Endodermal cell (in vitro differentiated cells): Measurements from ENCODE around the gene SERTAD4. TPM values are rescaled to one million over a fixed set of nuclear protein-coding genes. Genes with fewer than 3 reads are reported as not detected.

Experiments used
- DNase-seq: peaks from one replicate; pipeline ENCODE4 v3.0.0-alpha.2; 2017
- H3K27ac ChIP-seq: 2 replicates; pipeline ENCODE4 v1.5.1; 2013; ENCODE audit warnings: mild to moderate bottlenecking, low read depth, low read length, moderate library complexity
- H3K27me3 ChIP-seq: 2 replicates; pipeline ENCODE4 v1.6.1; 2013; ENCODE audit warnings: mild to moderate bottlenecking, low read length, moderate library complexity; ENCODE audit not compliant: insufficient read depth, control insufficient read depth, poor library complexity, severe bottlenecking
- H3K36me3 ChIP-seq: 2 replicates; pipeline ENCODE4 v1.7.0; 2013; ENCODE audit warnings: mild to moderate bottlenecking, low read length, moderate library complexity; ENCODE audit not compliant: control insufficient read depth, insufficient read depth
- H3K4me1 ChIP-seq: one replicate; pipeline ENCODE4 v1.7.0; 2013; ENCODE audit warnings: low read length; ENCODE audit not compliant: control insufficient read depth, insufficient read depth
- H3K4me3 ChIP-seq: 2 replicates; pipeline ENCODE4 v1.5.1; 2013; ENCODE audit warnings: mild to moderate bottlenecking, low read length, moderate library complexity
- H3K9ac ChIP-seq: 2 replicates; pipeline ENCODE4 v1.6.1; 2013; ENCODE audit warnings: mild to moderate bottlenecking, low read length, moderate library complexity; ENCODE audit not compliant: poor library complexity, severe bottlenecking; ENCODE audit errors: extremely low read depth
- H3K9me3 ChIP-seq: 2 replicates; pipeline ENCODE4 v1.6.1; 2013; ENCODE audit warnings: mild to moderate bottlenecking, low read length, moderate library complexity; ENCODE audit not compliant: control insufficient read depth
- H3K27ac Mint-ChIP-seq: 2 replicates; pipeline ENCODE4 v1.8.0; 2020; ENCODE audit warnings: mixed read lengths
- H3K27me3 Mint-ChIP-seq: 2 replicates; pipeline ENCODE4 v1.8.0; 2021; ENCODE audit warnings: mild to moderate bottlenecking, mixed read lengths; ENCODE audit not compliant: insufficient read depth
- H3K36me3 Mint-ChIP-seq: 2 replicates; pipeline ENCODE4 v1.8.0; 2020; ENCODE audit warnings: low read depth, mixed read lengths
- H3K4me1 Mint-ChIP-seq: 2 replicates; pipeline ENCODE4 v1.8.0; 2020; ENCODE audit warnings: mixed read lengths
- H3K4me3 Mint-ChIP-seq: 2 replicates; pipeline ENCODE4 v1.8.0; 2020; ENCODE audit warnings: mild to moderate bottlenecking, moderate library complexity, mixed read lengths
- H3K9me3 Mint-ChIP-seq: 2 replicates; pipeline ENCODE4 v1.8.0; 2020; ENCODE audit warnings: mild to moderate bottlenecking, mixed read lengths
- CTCF ChIP-seq: fragments of 200-600 bp; sonication (generic); conservative IDR thresholded peaks from 2 replicates; pipeline ENCODE4 v1.5.0; 2021; ENCODE audit warnings: antibody characterized with exemption, mild to moderate bottlenecking
- WGBS, 2 experiments: methylation state at CpG; one replicate each; pipeline versions ENCODE4 v1.1.5 to v1.1.7; 2013; ENCODE audit warnings: missing lambda C conversion rate in 2 of 2, mixed read lengths in 1 of 2; ENCODE audit not compliant: insufficient coverage in 1 of 2, insufficient read length in 1 of 2; 5-methylcytosine and 5-hydroxymethylcytosine counted together
- total RNA-seq, 2 donors: library from RNA; stranded (reverse); fragmentation: NEBNext Ultra II Directional in 1 of 2; extraction: Animal tissue kit (Norgen Biotek cat#: 25700) in 1 of 2; gene quantifications; 2 replicates in 1 of 2; 3 replicates in 1 of 2; pipeline ENCODE4 v1.2.1, GENCODE V29; 2021

SERTAD4 gene
- total RNA-seq, 2 donors from 2014 or later, result 0.58 to 1.1 TPM

- Mint-ChIP-seq H3K27me3 (no peaks in the 10 kb centered on the region), H3K27ac (no peak overlapping the region), H3K4me3 (no peak overlapping the region), H3K36me3 (no peaks in the 10 kb centered on the region), H3K4me1 (peaks cover 10% of the 10 kb centered on the region), H3K9me3 (no peaks in the 10 kb centered on the region)
- no peak for TF ChIP-seq CTCF
- no peak overlapping the region for H3K9ac ChIP-seq
- H3K36me3 ChIP-seq, result no peaks in the 10 kb centered on the region
- no peak overlapping the region for H3K27ac ChIP-seq
- no peak overlapping the region for H3K4me3 ChIP-seq
- H3K9me3 ChIP-seq, result no peaks in the 10 kb centered on the region
- peaks cover 2% of the 10 kb centered on the region for H3K4me1 ChIP-seq
- 86 to 90% methylated on average over 3 to 4 of the region's 4 CpGs for WGBS, 2 experiments
- H3K27me3 ChIP-seq, result no peaks in the 10 kb centered on the region
- no peak for DNase-seq
Measured at GRCh38 chr1:210218047-210218446, 14.5 kb upstream of the SERTAD4 start.

GRCh38 chr1:210222340-210223006 is 10.1 kb upstream of the SERTAD4 start:
- H3K27ac Mint-ChIP-seq, result no peak overlapping the region
- H3K36me3 ChIP-seq, result no peaks in the 10 kb centered on the region
- H3K4me3 ChIP-seq, result peak overlapping the region; percentile 57
- H3K36me3 Mint-ChIP-seq, result no peaks in the 10 kb centered on the region
- no peak overlapping the region for H3K4me3 Mint-ChIP-seq
- 59 to 63% methylated on average over 5 to 6 of the region's 6 CpGs for WGBS, 2 experiments
- no peaks in the 10 kb centered on the region for H3K27me3 Mint-ChIP-seq
- no peak overlapping the region for H3K9ac ChIP-seq
- H3K4me1 ChIP-seq, result peaks cover 2% of the 10 kb centered on the region
- H3K4me1 Mint-ChIP-seq, result peaks cover 10% of the 10 kb centered on the region
- no peaks in the 10 kb centered on the region for H3K9me3 ChIP-seq
- H3K27me3 ChIP-seq, result no peaks in the 10 kb centered on the region
- H3K9me3 Mint-ChIP-seq, result no peaks in the 10 kb centered on the region
- no peak overlapping the region for H3K27ac ChIP-seq
- no peak for TF ChIP-seq CTCF
- peak; percentile 78 for DNase-seq

- Mint-ChIP-seq H3K4me3 (no peak overlapping the region), H3K9me3 (no peaks in the 10 kb centered on the region), H3K36me3 (no peaks in the 10 kb centered on the region), H3K27ac (no peak overlapping the region), H3K4me1 (peaks cover 10% of the 10 kb centered on the region), H3K27me3 (no peaks in the 10 kb centered on the region)
- WGBS, 2 experiments, result 88 to 89% methylated on average over 3 to 5 of the region's 5 CpGs
- DNase-seq, result no peak
- TF ChIP-seq CTCF, result no peak
- no peak overlapping the region for H3K27ac ChIP-seq
- H3K9me3 ChIP-seq, result no peaks in the 10 kb centered on the region
- no peaks in the 10 kb centered on the region for H3K36me3 ChIP-seq
- peaks cover 2% of the 10 kb centered on the region for H3K4me1 ChIP-seq
- no peak overlapping the region for H3K4me3 ChIP-seq
- H3K27me3 ChIP-seq, result no peaks in the 10 kb centered on the region
- H3K9ac ChIP-seq, result no peak overlapping the region
Measured at GRCh38 chr1:210223226-210223904, 9.2 kb upstream of the SERTAD4 start.
